NCI-H128 (cell line): ENCODE results near the gene KRT78.
"Not testable (repeated sequence)": the region's sequence is repeated elsewhere in the genome, so short reads cannot be mapped to it uniquely, and the experiment has no call there.

Experiments
- DNase-seq: peaks from one replicate; lab custom pipeline; 2025; ENCODE audit not compliant: unreplicated experiment; lab: John Stamatoyannopoulos, UW

The KRT78 gene

DNA sequence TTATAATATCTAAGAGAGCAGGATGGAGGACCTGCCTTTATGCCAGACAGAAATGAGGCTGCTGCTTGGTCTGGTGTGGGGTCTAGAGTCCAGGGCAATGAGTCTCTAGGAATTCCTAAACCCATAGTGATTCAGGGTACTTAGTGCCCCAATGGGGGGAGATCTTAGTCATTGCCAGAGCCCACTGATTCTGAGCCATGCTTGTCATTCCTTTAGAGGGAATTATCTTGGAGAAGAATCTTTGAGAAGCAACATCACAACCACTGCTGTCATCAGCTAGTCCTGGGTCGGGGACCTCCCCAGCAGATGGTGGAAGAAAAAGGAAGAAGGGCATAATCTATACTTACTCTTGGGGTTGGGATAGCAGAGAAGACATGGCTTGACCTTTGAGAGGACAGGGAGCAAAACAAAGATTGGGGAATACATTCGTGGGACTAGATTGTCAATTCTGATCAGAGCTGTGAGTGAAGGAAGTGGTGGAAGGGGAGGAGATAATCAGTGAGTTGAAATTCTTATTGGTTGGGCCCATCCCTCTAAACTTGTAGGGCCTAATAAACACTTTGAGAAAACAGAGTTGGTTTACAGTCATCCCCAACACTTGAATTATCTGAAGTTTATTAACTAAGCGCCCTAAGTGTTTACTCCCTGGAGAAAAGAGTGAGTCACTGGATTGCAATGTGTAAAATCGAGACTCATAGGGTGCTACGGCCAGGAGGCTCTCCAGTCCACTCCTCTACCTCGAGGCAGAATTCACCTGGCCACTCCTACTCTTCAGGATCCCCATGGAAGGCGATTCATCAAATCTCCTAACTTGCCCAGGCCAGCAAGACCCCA is 49.9 kb downstream of the KRT78 start:
- no peak for DNase-seq

- DNase-seq = no peak
These were observed 50.7 kb downstream of the KRT78 start for GRCh38 chr12:52798003-52798670.

- no peak for DNase-seq
These were observed 51.3 kb downstream of the KRT78 start for GRCh38 chr12:52797529-52797894.

GRCh38 chr12:52796839-52797528 is 51.8 kb downstream of the KRT78 start:
- no peak for DNase-seq

- DNase-seq = no peak
These were observed 52.4 kb downstream of the KRT78 start for GRCh38 chr12:52796429-52796794.

GRCh38 chr12:52795694-52796428 is 52.9 kb downstream of the KRT78 start, which contains the start of gene KRT3:
KRT3 (minus strand) TSS chr12:52796117; CDS start chr12:52796042, 75 bp downstream.
- no peak for DNase-seq

- not testable (repeated sequence) for DNase-seq
These were observed 53.5 kb downstream of the KRT78 start for GRCh38 chr12:52795332-52795674.

GRCh38 chr12:52794479-52795331 is 54.1 kb downstream of the KRT78 start:
- DNase-seq = no peak

DNA sequence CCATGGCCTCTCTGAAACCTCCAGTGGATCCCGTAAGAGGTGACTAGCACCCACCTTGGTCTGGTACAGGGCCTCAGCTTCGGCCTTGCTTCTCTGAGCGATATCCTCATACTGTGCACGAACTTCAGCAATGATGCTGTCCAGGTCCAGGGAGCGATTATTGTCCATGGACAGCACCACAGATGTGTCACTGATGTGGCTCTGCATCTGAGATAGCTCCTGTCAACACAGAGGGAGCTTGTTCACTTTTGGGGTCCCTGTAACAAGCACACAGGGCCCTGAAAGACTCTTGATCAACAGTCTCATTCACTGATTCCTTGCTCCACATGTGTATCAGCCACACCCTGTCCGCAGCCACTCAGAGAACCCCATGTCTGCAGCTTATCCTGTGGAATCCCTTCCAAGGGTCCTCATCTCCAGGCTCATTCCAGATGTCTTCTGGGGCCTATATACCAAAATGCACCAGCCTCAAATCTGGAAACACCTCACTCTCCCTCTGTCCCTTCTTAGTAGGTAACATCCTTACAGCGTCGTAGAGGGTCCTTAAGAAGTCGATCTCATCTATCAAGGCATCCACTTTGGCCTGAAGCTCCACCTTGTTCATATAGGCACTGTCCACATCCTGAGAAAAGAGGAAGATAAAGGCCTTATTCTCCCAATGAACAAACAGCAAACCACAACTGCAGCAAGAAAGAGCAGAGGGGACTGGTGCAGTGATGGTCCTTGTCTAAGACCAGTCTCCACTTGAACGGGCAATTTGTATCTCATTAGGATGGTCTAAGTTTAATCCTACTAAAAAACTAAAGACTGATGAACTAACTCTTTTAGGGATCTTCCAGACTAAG is 56.4 kb downstream of the KRT78 start:
- no peak for DNase-seq

DNA sequence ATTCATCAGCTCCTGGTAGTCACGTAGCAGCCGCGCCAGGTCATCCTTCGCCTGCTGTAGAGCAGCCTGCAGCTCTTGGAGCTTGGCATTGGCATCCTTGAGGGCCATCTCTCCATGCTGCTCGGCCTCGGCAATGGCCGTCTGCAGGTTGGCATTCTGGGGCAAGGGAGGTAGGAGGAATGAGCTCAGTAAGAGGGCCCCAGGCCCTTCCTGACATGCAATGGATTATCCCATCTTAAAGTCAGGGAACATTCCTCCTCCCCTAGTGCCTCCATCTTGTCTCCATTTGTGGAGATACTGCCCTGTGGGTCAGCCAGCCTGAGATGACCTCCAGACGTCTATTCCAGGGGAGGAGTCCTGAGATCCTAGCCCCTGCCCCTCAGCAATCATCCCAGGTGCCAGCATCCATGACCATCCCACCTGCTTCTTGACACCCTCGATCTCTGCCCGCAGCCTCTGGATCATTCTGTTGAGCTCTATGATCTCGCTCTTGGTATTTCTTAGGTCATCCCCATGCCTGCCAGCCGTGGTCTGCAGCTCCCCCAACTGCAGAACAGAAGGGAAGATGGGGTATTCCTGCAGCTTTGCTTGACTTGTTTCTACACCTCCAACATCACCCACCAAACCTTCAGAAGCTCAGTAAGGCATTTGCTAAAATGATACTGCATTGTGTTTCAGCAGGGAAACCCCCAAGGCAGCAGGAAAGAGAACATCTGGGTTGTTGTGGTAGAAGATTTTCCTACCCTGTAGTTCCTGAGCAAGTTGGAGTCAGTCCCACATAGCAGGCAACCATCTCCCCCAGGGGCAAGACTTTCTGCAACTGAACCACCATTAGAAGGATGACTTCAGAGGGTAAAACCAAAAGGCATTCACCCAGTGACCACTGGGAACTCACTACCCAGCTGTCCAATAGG is 57.3 kb downstream of the KRT78 start:
- DNase-seq = no peak

- DNase-seq = no peak
These were observed 58.1 kb downstream of the KRT78 start for GRCh38 chr12:52790427-52791270.

DNA sequence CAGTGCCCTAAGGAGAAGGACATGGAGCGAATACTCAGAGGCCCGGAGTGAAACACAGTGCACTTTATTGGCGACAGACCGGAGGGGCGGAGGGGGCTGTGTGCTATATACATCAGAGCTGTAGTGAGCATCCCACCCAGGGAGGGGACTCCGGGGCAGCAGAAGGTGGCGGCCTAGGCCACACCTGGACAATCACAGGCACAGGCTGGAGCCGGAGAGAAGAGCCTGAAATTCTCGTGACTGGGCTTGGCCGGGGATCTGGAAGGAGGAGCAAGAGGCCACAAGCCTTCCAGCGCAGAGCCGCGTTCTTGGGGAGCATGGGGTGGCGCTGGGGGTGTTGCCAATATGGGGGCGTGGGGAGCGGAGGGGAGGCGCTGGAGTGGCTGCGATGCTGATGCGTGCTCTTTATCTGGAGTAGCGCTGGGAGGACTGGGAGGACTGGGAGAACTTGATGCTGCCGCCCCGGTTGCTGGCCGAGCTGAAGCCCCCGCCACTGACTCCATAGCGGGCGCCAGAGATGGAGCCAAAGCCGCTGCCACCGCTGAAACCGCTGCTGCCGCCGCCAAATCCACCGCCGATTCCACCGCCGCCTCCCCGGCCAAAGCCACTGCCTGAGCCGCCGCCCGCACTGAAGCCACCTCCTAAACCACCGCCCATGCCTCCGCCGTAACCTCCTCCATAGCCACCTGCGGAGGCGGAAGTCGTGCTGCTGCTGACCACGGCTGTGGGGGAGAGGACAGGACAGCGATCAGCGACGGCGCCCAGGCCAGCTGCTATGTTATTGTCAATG is 59.0 kb downstream of the KRT78 start:
- DNase-seq = no peak

- DNase-seq = no peak
These were observed 59.7 kb downstream of the KRT78 start for GRCh38 chr12:52788876-52789636.

DNA sequence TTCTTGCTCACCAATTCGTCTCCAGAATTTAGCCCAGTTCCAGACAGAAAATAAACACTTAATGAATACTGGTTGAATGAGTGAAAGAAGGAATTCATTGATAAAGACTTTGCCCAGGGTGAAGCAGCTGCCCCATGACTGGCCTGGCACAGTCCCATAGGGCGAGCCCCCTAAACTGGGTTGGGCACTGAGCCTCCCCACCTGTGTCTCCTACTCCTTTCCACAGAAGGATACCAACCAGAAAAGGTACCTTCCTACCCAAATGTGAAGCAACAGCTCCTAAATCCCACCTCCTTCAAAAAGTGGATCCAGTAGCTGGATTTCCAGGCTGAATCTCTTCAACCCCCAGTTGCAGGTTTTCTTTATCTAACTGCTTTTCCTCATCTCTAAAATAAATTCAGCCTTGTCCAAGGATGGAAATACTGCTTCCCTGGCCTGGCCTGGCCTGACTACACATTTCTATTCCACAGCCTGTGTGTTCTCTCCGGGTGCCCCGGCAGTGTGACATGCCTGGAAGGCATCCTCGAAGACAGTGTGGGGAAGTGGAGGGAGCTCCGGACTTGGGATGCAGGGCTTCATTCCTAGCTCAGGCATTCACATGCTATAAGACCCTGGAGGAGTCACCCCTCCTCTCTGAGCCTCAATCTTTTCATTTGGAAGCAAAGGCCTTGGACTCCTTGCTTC is 60.5 kb downstream of the KRT78 start:
- DNase-seq = no peak
